Neuron (in vitro differentiated cells): Measurements from ENCODE around the gene PPM1M.

Experiments used
- H2AFZ ChIP-seq: one replicate; pipeline ENCODE4 v1.6.1; 2013; ENCODE audit warnings: low read depth, mild to moderate bottlenecking, inconsistent platforms, low read length, moderate library complexity
- H3K27me3 ChIP-seq: one replicate; pipeline ENCODE4 v1.6.1; 2013; ENCODE audit warnings: low read length; ENCODE audit not compliant: insufficient read depth
- H3K36me3 ChIP-seq: one replicate; pipeline ENCODE4 v1.6.1; 2013; ENCODE audit warnings: low read length; ENCODE audit not compliant: insufficient read depth
- H3K4me1 ChIP-seq: one replicate; pipeline ENCODE4 v1.6.1; 2013; ENCODE audit warnings: low read length; ENCODE audit not compliant: insufficient read depth
- H3K4me3 ChIP-seq: 2 replicates; pipeline ENCODE4 v1.5.1; 2013; ENCODE audit warnings: mild to moderate bottlenecking, low read length, moderate library complexity
- H3K9me3 ChIP-seq: one replicate; pipeline ENCODE4 v1.6.1; 2013; ENCODE audit warnings: low read length

PPM1M gene

GRCh38 chr3:52248816-52249547 lies 3.4 kb downstream of the PPM1M start:
- H3K27me3 ChIP-seq: no peaks in the 10 kb centered on the region
- peaks cover 3% of the 10 kb centered on the region for H3K9me3 ChIP-seq
- no peaks in the 10 kb centered on the region for H3K4me1 ChIP-seq
- H3K36me3 ChIP-seq: peaks cover 43% of the 10 kb centered on the region
- H3K4me3 ChIP-seq: no peak overlapping the region
- no peak overlapping the region for H2AFZ ChIP-seq

- H3K36me3 ChIP-seq: peaks cover 49% of the 10 kb centered on the region
- no peak overlapping the region for H3K4me3 ChIP-seq
- H3K27me3 ChIP-seq: no peaks in the 10 kb centered on the region
- H3K9me3 ChIP-seq: peaks cover 3% of the 10 kb centered on the region
- H2AFZ ChIP-seq: no peak overlapping the region
- no peaks in the 10 kb centered on the region for H3K4me1 ChIP-seq
Measured at GRCh38 chr3:52249683-52250082, 4.1 kb downstream of the PPM1M start.

GRCh38 chr3:52250122-52250521 lies 4.6 kb downstream of the PPM1M start:
- H3K9me3 ChIP-seq: peaks cover 2% of the 10 kb centered on the region
- no peaks in the 10 kb centered on the region for H3K4me1 ChIP-seq
- H3K27me3 ChIP-seq: no peaks in the 10 kb centered on the region
- no peak overlapping the region for H2AFZ ChIP-seq
- H3K4me3 ChIP-seq: no peak overlapping the region
- H3K36me3 ChIP-seq: peaks cover 51% of the 10 kb centered on the region

- Histone ChIP-seq H3K9me3 (no peaks in the 10 kb centered on the region), H3K4me3 (no peak overlapping the region), H3K27me3 (no peaks in the 10 kb centered on the region), H2AFZ (no peak overlapping the region), H3K36me3 (peaks cover 86% of the 10 kb centered on the region), H3K4me1 (no peaks in the 10 kb centered on the region)
Measured at GRCh38 chr3:52253314-52254304, 8.1 kb downstream of the PPM1M start.

GRCh38 chr3:52254608-52255007 lies 9.0 kb downstream of the PPM1M start:
- no peaks in the 10 kb centered on the region for H3K4me1 ChIP-seq

GRCh38 chr3:52256159-52256558 lies 10.6 kb downstream of the PPM1M start:
- Histone ChIP-seq H3K27me3 (no peaks in the 10 kb centered on the region), H2AFZ (no peak overlapping the region), H3K9me3 (no peaks in the 10 kb centered on the region), H3K4me3 (no peak overlapping the region), H3K36me3 (peaks cover 92% of the 10 kb centered on the region), H3K4me1 (no peaks in the 10 kb centered on the region)

More at GRCh38 chr3:52254608-52255007, 9.0 kb downstream of the PPM1M start:
- peaks cover 91% of the 10 kb centered on the region for H3K36me3 ChIP-seq
- no peak overlapping the region for H2AFZ ChIP-seq
- no peaks in the 10 kb centered on the region for H3K9me3 ChIP-seq
- no peak overlapping the region for H3K4me3 ChIP-seq
- H3K27me3 ChIP-seq: no peaks in the 10 kb centered on the region

- Histone ChIP-seq H3K27me3 (no peaks in the 10 kb centered on the region), H3K4me1 (no peaks in the 10 kb centered on the region), H3K9me3 (no peaks in the 10 kb centered on the region), H3K36me3 (peaks cover 92% of the 10 kb centered on the region), H2AFZ (no peak overlapping the region), H3K4me3 (no peak overlapping the region)
Measured at GRCh38 chr3:52256622-52257021, 11.1 kb downstream of the PPM1M start.

- no peaks in the 10 kb centered on the region for H3K4me1 ChIP-seq
- H3K9me3 ChIP-seq: no peaks in the 10 kb centered on the region
- H3K4me3 ChIP-seq: no peak overlapping the region
- H3K36me3 ChIP-seq: peaks cover 95% of the 10 kb centered on the region
- H2AFZ ChIP-seq: no peak overlapping the region
- H3K27me3 ChIP-seq: no peaks in the 10 kb centered on the region
Measured at GRCh38 chr3:52257911-52258310, 12.4 kb downstream of the PPM1M start.

GRCh38 chr3:52259035-52259434 lies 13.5 kb downstream of the PPM1M start:
- Histone ChIP-seq H3K4me1 (no peaks in the 10 kb centered on the region), H3K9me3 (no peaks in the 10 kb centered on the region), H3K27me3 (no peaks in the 10 kb centered on the region), H3K4me3 (no peak overlapping the region), H2AFZ (no peak overlapping the region), H3K36me3 (peaks cover 95% of the 10 kb centered on the region)

GRCh38 chr3:52259448-52259847 lies 13.9 kb downstream of the PPM1M start:
- no peaks in the 10 kb centered on the region for H3K4me1 ChIP-seq
- H3K9me3 ChIP-seq: no peaks in the 10 kb centered on the region
- no peak overlapping the region for H2AFZ ChIP-seq
- H3K36me3 ChIP-seq: peaks cover 96% of the 10 kb centered on the region
- H3K27me3 ChIP-seq: no peaks in the 10 kb centered on the region
- H3K4me3 ChIP-seq: no peak overlapping the region

GRCh38 chr3:52262447-52262846 lies 16.9 kb downstream of the PPM1M start:
- peaks cover 92% of the 10 kb centered on the region for H3K36me3 ChIP-seq
- no peaks in the 10 kb centered on the region for H3K4me1 ChIP-seq

GRCh38 chr3:52265387-52265786 lies 19.8 kb downstream of the PPM1M start:
- Histone ChIP-seq H3K27me3 (no peaks in the 10 kb centered on the region), H2AFZ (no peak overlapping the region), H3K36me3 (peaks cover 93% of the 10 kb centered on the region)

More at GRCh38 chr3:52262447-52262846, 16.9 kb downstream of the PPM1M start:
- Histone ChIP-seq H2AFZ (no peak overlapping the region), H3K27me3 (no peaks in the 10 kb centered on the region), H3K9me3 (no peaks in the 10 kb centered on the region), H3K4me3 (no peak overlapping the region)

GRCh38 chr3:52268036-52268435 lies 22.5 kb downstream of the PPM1M start:
- H3K36me3 ChIP-seq: peaks cover 89% of the 10 kb centered on the region
- H3K4me1 ChIP-seq: no peaks in the 10 kb centered on the region
- H3K9me3 ChIP-seq: no peaks in the 10 kb centered on the region
- H3K27me3 ChIP-seq: no peaks in the 10 kb centered on the region
- H2AFZ ChIP-seq: no peak overlapping the region
- H3K4me3 ChIP-seq: no peak overlapping the region

More at GRCh38 chr3:52265387-52265786, 19.8 kb downstream of the PPM1M start:
- Histone ChIP-seq H3K4me3 (no peak overlapping the region), H3K9me3 (no peaks in the 10 kb centered on the region), H3K4me1 (no peaks in the 10 kb centered on the region)
